ENCODE data around the gene XAGE2. TPM values are rescaled to one million over a fixed set of nuclear protein-coding genes. Genes with fewer than 3 reads are reported as not detected.

XAGE2 gene
- total RNA-seq, 2 experiments from 2014 or later: not detected

- no peaks in the 10 kb centered on the region for H3K4me1 Mint-ChIP-seq (ENCODE audit: low read depth)
- H3K27me3 Mint-ChIP-seq (ENCODE audit: low read depth): peaks cover 13% of the 10 kb centered on the region
- CTCF ChIA-PET: no interaction called here
Measured at GRCh38 chrX:52363247-52363883, 5.5 kb upstream of the XAGE2 start.

GRCh38 chrX:52378870-52379269 is 10.0 kb downstream of the XAGE2 start:
- no peak overlapping the region for H3K4me3 Mint-ChIP-seq
- no peak overlapping the region for H3K27ac Mint-ChIP-seq
- no peaks in the 10 kb centered on the region for H3K27me3 Mint-ChIP-seq (ENCODE audit: low read depth)
- H3K4me1 Mint-ChIP-seq (ENCODE audit: low read depth): no peaks in the 10 kb centered on the region
- no peaks in the 10 kb centered on the region for H3K36me3 Mint-ChIP-seq (ENCODE audit: low read depth)
- ChIA-PET POLR2A (no interaction called here), CTCF (no interaction called here)
- DNase-seq: no peak
- no peaks in the 10 kb centered on the region for H3K9me3 Mint-ChIP-seq (ENCODE audit: insufficient read depth)
- ATAC-seq: no peak

More at GRCh38 chrX:52363247-52363883, 5.5 kb upstream of the XAGE2 start:
- H3K4me3 Mint-ChIP-seq: no peak overlapping the region
- no peak overlapping the region for H3K27ac Mint-ChIP-seq
- no peak for DNase-seq
- no peaks in the 10 kb centered on the region for H3K9me3 Mint-ChIP-seq (ENCODE audit: insufficient read depth)
- H3K36me3 Mint-ChIP-seq (ENCODE audit: low read depth): no peaks in the 10 kb centered on the region
- POLR2A ChIA-PET: no interaction called here
- no peak for ATAC-seq

GRCh38 chrX:52380993-52381392 is 12.2 kb downstream of the XAGE2 start:
- no peaks in the 10 kb centered on the region for H3K4me1 Mint-ChIP-seq (ENCODE audit: low read depth)
- DNase-seq (no peak), ATAC-seq (no peak)
- H3K27me3 Mint-ChIP-seq (ENCODE audit: low read depth): no peaks in the 10 kb centered on the region
- ChIA-PET CTCF (no interaction called here), POLR2A (no interaction called here)
- H3K36me3 Mint-ChIP-seq (ENCODE audit: low read depth): no peaks in the 10 kb centered on the region
- no peaks in the 10 kb centered on the region for H3K9me3 Mint-ChIP-seq (ENCODE audit: insufficient read depth)
- H3K27ac Mint-ChIP-seq: no peak overlapping the region
- H3K4me3 Mint-ChIP-seq: no peak overlapping the region

GRCh38 chrX:52410439-52411394 is 41.9 kb downstream of the XAGE2 start:
- H3K27me3 Mint-ChIP-seq (ENCODE audit: low read depth): peaks cover 2% of the 10 kb centered on the region
- no peak for ATAC-seq
- no peaks in the 10 kb centered on the region for H3K4me1 Mint-ChIP-seq (ENCODE audit: low read depth)
- H3K9me3 Mint-ChIP-seq (ENCODE audit: insufficient read depth): no peaks in the 10 kb centered on the region
- no peak overlapping the region for H3K27ac Mint-ChIP-seq
- no peak for DNase-seq
- H3K4me3 Mint-ChIP-seq: no peak overlapping the region
- no peaks in the 10 kb centered on the region for H3K36me3 Mint-ChIP-seq (ENCODE audit: low read depth)
- ChIA-PET POLR2A (no interaction called here), CTCF (no interaction called here)

- DNase-seq (no peak), ATAC-seq (no peak)
- ChIA-PET POLR2A (no interaction called here), CTCF (no interaction called here)
- no peaks in the 10 kb centered on the region for H3K4me1 Mint-ChIP-seq (ENCODE audit: low read depth)
- no peak overlapping the region for H3K27ac Mint-ChIP-seq
- no peaks in the 10 kb centered on the region for H3K36me3 Mint-ChIP-seq (ENCODE audit: low read depth)
- no peaks in the 10 kb centered on the region for H3K27me3 Mint-ChIP-seq (ENCODE audit: low read depth)
- no peaks in the 10 kb centered on the region for H3K9me3 Mint-ChIP-seq (ENCODE audit: insufficient read depth)
- H3K4me3 Mint-ChIP-seq: no peak overlapping the region
Measured at GRCh38 chrX:52415304-52415703, 46.5 kb downstream of the XAGE2 start.

- POLR2A ChIA-PET: no interaction called here
- Mint-ChIP-seq H3K4me3 (no peak overlapping the region), H3K27ac (no peak overlapping the region), H3K4me1 (ENCODE audit: low read depth) (no peaks in the 10 kb centered on the region), H3K27me3 (ENCODE audit: low read depth) (no peaks in the 10 kb centered on the region), H3K9me3 (ENCODE audit: insufficient read depth) (no peaks in the 10 kb centered on the region), H3K36me3 (ENCODE audit: low read depth) (no peaks in the 10 kb centered on the region)
- DNase-seq (no peak), ATAC-seq (no peak)
- CTCF ChIA-PET: no interaction called here
Measured at GRCh38 chrX:52416816-52417215, 48.0 kb downstream of the XAGE2 start.

- ATAC-seq (no peak), DNase-seq (no peak)
- H3K27ac Mint-ChIP-seq: no peak overlapping the region
- no peaks in the 10 kb centered on the region for H3K27me3 Mint-ChIP-seq (ENCODE audit: low read depth)
- CTCF ChIA-PET: no interaction called here
- POLR2A ChIA-PET: no interaction called here
- no peaks in the 10 kb centered on the region for H3K4me1 Mint-ChIP-seq (ENCODE audit: low read depth)
- no peaks in the 10 kb centered on the region for H3K9me3 Mint-ChIP-seq (ENCODE audit: insufficient read depth)
- H3K36me3 Mint-ChIP-seq (ENCODE audit: low read depth): no peaks in the 10 kb centered on the region
- no peak overlapping the region for H3K4me3 Mint-ChIP-seq
Measured at GRCh38 chrX:52420824-52421443, 52.1 kb downstream of the XAGE2 start.

- Mint-ChIP-seq H3K9me3 (ENCODE audit: insufficient read depth) (no peaks in the 10 kb centered on the region), H3K27ac (no peak overlapping the region), H3K4me3 (no peak overlapping the region), H3K27me3 (ENCODE audit: low read depth) (no peaks in the 10 kb centered on the region), H3K36me3 (ENCODE audit: low read depth) (no peaks in the 10 kb centered on the region), H3K4me1 (ENCODE audit: low read depth) (no peaks in the 10 kb centered on the region)
- DNase-seq (no peak), ATAC-seq (no peak)
- ChIA-PET POLR2A (no interaction called here), CTCF (no interaction called here)
Measured at GRCh38 chrX:52422884-52423283, 54.1 kb downstream of the XAGE2 start.

- no peak for ATAC-seq
- CTCF ChIA-PET: no interaction called here
- Mint-ChIP-seq H3K27ac (no peak overlapping the region), H3K36me3 (ENCODE audit: low read depth) (no peaks in the 10 kb centered on the region), H3K27me3 (ENCODE audit: low read depth) (no peaks in the 10 kb centered on the region), H3K9me3 (ENCODE audit: insufficient read depth) (no peaks in the 10 kb centered on the region), H3K4me1 (ENCODE audit: low read depth) (no peaks in the 10 kb centered on the region), H3K4me3 (no peak overlapping the region)
- DNase-seq: no peak
- POLR2A ChIA-PET: no interaction called here
Measured at GRCh38 chrX:52424656-52425055, 55.8 kb downstream of the XAGE2 start.

Small RNA genes within 50 kb of the gene (microRNA-seq; reads per million reads assigned to microRNA genes)
- gene MIR8088: not detected

Other genes starting within 250 kb of the XAGE2 start
- 1 to 10 TPM in 1 of 2 experiments, under 1 TPM in 1; 0.13 to 1.9 TPM for gene MAGED4, start 184.1 kb upstream of the XAGE2 start, total RNA-seq
- not detected for gene XAGE1A, start 126.8 kb downstream of the XAGE2 start, total RNA-seq
- not detected for gene XAGE1B, start 148.0 kb downstream of the XAGE2 start, total RNA-seq